HUES64 (cell line): ENCODE results near the gene BARHL1. TPM values are rescaled to one million over a fixed set of nuclear protein-coding genes. Genes with fewer than 3 reads are reported as not detected.

Source experiments
- H3K27ac ChIP-seq: 2 replicates; pipeline ENCODE4 v1.7.0; 2013; ENCODE audit warnings: low read depth, low read length, inconsistent platforms
- H3K27me3 ChIP-seq: 2 replicates; pipeline ENCODE4 v1.6.1; 2013; ENCODE audit warnings: mild to moderate bottlenecking, low read length; ENCODE audit not compliant: insufficient read depth
- H3K36me3 ChIP-seq: 2 replicates; pipeline ENCODE4 v1.6.1; 2013; ENCODE audit warnings: mild to moderate bottlenecking, low read length; ENCODE audit not compliant: insufficient read depth
- H3K4me1 ChIP-seq: 2 replicates; pipeline ENCODE4 v1.6.1; 2013; ENCODE audit warnings: mild to moderate bottlenecking, low read length, moderate library complexity; ENCODE audit not compliant: insufficient read depth
- H3K4me3 ChIP-seq: 2 replicates; pipeline ENCODE4 v1.5.1; 2013; ENCODE audit warnings: mild to moderate bottlenecking, low read length, moderate library complexity
- H3K9ac ChIP-seq: 2 replicates; pipeline ENCODE4 v1.6.1; 2013; ENCODE audit warnings: mild to moderate bottlenecking, low read depth, low read length
- H3K9me3 ChIP-seq: 2 replicates; pipeline ENCODE4 v1.6.1; 2013; ENCODE audit warnings: low read depth, low read length; ENCODE audit not compliant: insufficient read depth
- WGBS: fragments of 150-250, 120-280 bp; methylation state at CpG from one replicate; pipeline ENCODE4 v1.1.7; 2013; ENCODE audit warnings: missing lambda C conversion rate; 5-methylcytosine and 5-hydroxymethylcytosine counted together
- polyA plus RNA-seq, 2 experiments: library from polyadenylated mRNA; stranded (reverse); fragments of 50-300 nt; gene quantifications; one replicate each; pipeline ENCODE4 v1.2.3, GENCODE V29; 2013

The BARHL1 gene
- not detected for polyA plus RNA-seq (2013, experiment 1 of 2)
- polyA plus RNA-seq (2013, experiment 2 of 2): 0.13 TPM

- Histone ChIP-seq H3K4me3 (peak within 1 kb of the TSS; percentile 36), H3K9ac (no peak within 1 kb of the TSS), H3K27ac (no peak within 1 kb of the TSS), H3K4me1 (peaks cover 45% of the 10 kb centered on the region), H3K9me3 (no peaks in the 10 kb centered on the region), H3K36me3 (no peaks in the 10 kb centered on the region), H3K27me3 (peaks cover 100% of the 10 kb centered on the region)
- WGBS: 7% methylated on average over 33 of the region's 36 CpGs
Measured at GRCh38 chr9:132582276-132582785, at the start of gene BARHL1. Gene BARHL1 (plus strand): TSS chr9:132582606. CDS start chr9:132582798, 192 bp downstream.

- Histone ChIP-seq H3K9me3 (peaks cover 10% of the 10 kb centered on the region; the same call in 1 of the 2 replicates), H3K4me3 (no peak overlapping the region), H3K9ac (no peak overlapping the region), H3K4me1 (peaks cover 14% of the 10 kb centered on the region; the same call in 1 of the 2 replicates), H3K36me3 (no peaks in the 10 kb centered on the region), H3K27me3 (no peaks in the 10 kb centered on the region), H3K27ac (no peak overlapping the region)
- 95% methylated on average over 2 of the region's 2 CpGs for WGBS
Measured at GRCh38 chr9:132534832-132535231, 47.6 kb upstream of the BARHL1 start.

- Histone ChIP-seq H3K9ac (no peak overlapping the region), H3K27me3 (no peaks in the 10 kb centered on the region), H3K9me3 (peaks cover 10% of the 10 kb centered on the region; the same call in 1 of the 2 replicates), H3K4me1 (peaks cover 14% of the 10 kb centered on the region), H3K27ac (no peak overlapping the region), H3K36me3 (no peaks in the 10 kb centered on the region), H3K4me3 (no peak overlapping the region)
- 95% methylated on average over 1 of the region's 1 CpG for WGBS
Measured at GRCh38 chr9:132536124-132536523, 46.3 kb upstream of the BARHL1 start.

- 92% methylated on average over 12 of the region's 12 CpGs for WGBS
- Histone ChIP-seq H3K9me3 (peaks cover 10% of the 10 kb centered on the region; the same call in 1 of the 2 replicates), H3K4me1 (peaks cover 5% of the 10 kb centered on the region; the same call in 1 of the 2 replicates), H3K4me3 (no peak overlapping the region), H3K9ac (no peak overlapping the region), H3K27me3 (no peaks in the 10 kb centered on the region), H3K36me3 (no peaks in the 10 kb centered on the region), H3K27ac (no peak overlapping the region)
Measured at GRCh38 chr9:132537352-132537751, 45.1 kb upstream of the BARHL1 start.

- 93% methylated on average over 8 of the region's 8 CpGs for WGBS
- Histone ChIP-seq H3K27me3 (no peaks in the 10 kb centered on the region), H3K4me1 (peaks cover 5% of the 10 kb centered on the region; the same call in 1 of the 2 replicates), H3K27ac (no peak overlapping the region), H3K9ac (no peak overlapping the region), H3K36me3 (no peaks in the 10 kb centered on the region), H3K9me3 (peaks cover 10% of the 10 kb centered on the region; the same call in 1 of the 2 replicates), H3K4me3 (no peak overlapping the region)
Measured at GRCh38 chr9:132538071-132538470, 44.3 kb upstream of the BARHL1 start.

GRCh38 chr9:132539096-132539495, 43.3 kb upstream of the BARHL1 start:
- Histone ChIP-seq H3K4me1 (peaks cover 12% of the 10 kb centered on the region; the same call in 1 of the 2 replicates), H3K36me3 (no peaks in the 10 kb centered on the region), H3K27me3 (no peaks in the 10 kb centered on the region), H3K9ac (no peak overlapping the region), H3K27ac (no peak overlapping the region), H3K4me3 (no peak overlapping the region), H3K9me3 (peaks cover 10% of the 10 kb centered on the region; the same call in 1 of the 2 replicates)
- 91% methylated on average over 7 of the region's 7 CpGs for WGBS

GRCh38 chr9:132541051-132541450, 41.4 kb upstream of the BARHL1 start:
- H3K27me3 ChIP-seq: no peaks in the 10 kb centered on the region
- no peak overlapping the region for H3K27ac ChIP-seq
- peaks cover 12% of the 10 kb centered on the region; the same call in 1 of the 2 replicates for H3K4me1 ChIP-seq
- WGBS: 94% methylated on average over 8 of the region's 8 CpGs
- H3K9me3 ChIP-seq: no peaks in the 10 kb centered on the region
- H3K36me3 ChIP-seq: no peaks in the 10 kb centered on the region
- no peak overlapping the region for H3K4me3 ChIP-seq
- no peak overlapping the region for H3K9ac ChIP-seq

GRCh38 chr9:132541870-132542830, 40.3 kb upstream of the BARHL1 start:
- 91% methylated on average over 19 of the region's 19 CpGs for WGBS
- Histone ChIP-seq H3K27me3 (no peaks in the 10 kb centered on the region), H3K27ac (no peak overlapping the region), H3K9me3 (no peaks in the 10 kb centered on the region), H3K9ac (no peak overlapping the region), H3K4me1 (peaks cover 12% of the 10 kb centered on the region; the same call in 1 of the 2 replicates), H3K4me3 (no peak overlapping the region), H3K36me3 (no peaks in the 10 kb centered on the region)

GRCh38 chr9:132543251-132543650, 39.2 kb upstream of the BARHL1 start:
- Histone ChIP-seq H3K9ac (no peak overlapping the region), H3K9me3 (no peaks in the 10 kb centered on the region), H3K4me3 (no peak overlapping the region), H3K27me3 (no peaks in the 10 kb centered on the region), H3K4me1 (peaks cover 12% of the 10 kb centered on the region; the same call in 1 of the 2 replicates), H3K36me3 (no peaks in the 10 kb centered on the region), H3K27ac (no peak overlapping the region)
- WGBS: 97% methylated on average over 4 of the region's 4 CpGs

GRCh38 chr9:132543960-132544359, 38.4 kb upstream of the BARHL1 start:
- Histone ChIP-seq H3K9me3 (no peaks in the 10 kb centered on the region), H3K36me3 (no peaks in the 10 kb centered on the region), H3K4me3 (no peak overlapping the region), H3K27ac (no peak overlapping the region), H3K27me3 (no peaks in the 10 kb centered on the region), H3K4me1 (peaks cover 12% of the 10 kb centered on the region; the same call in 1 of the 2 replicates), H3K9ac (no peak overlapping the region)
- 85% methylated on average over 21 of the region's 21 CpGs for WGBS

GRCh38 chr9:132545578-132545977, 36.8 kb upstream of the BARHL1 start:
- Histone ChIP-seq H3K9ac (no peak overlapping the region), H3K4me1 (peaks cover 7% of the 10 kb centered on the region; the same call in 1 of the 2 replicates)

More at GRCh38 chr9:132545578-132545977, 36.8 kb upstream of the BARHL1 start:
- Histone ChIP-seq H3K9me3 (no peaks in the 10 kb centered on the region), H3K27ac (no peak overlapping the region), H3K4me3 (no peak overlapping the region), H3K27me3 (no peaks in the 10 kb centered on the region), H3K36me3 (no peaks in the 10 kb centered on the region)
- WGBS: 91% methylated on average over 9 of the region's 9 CpGs
